CD4-positive, alpha-beta T cell (primary cell): ENCODE data around the gene ZFHX2. TPM values are rescaled to one million over a fixed set of nuclear protein-coding genes. Genes with fewer than 3 reads are reported as not detected.

Source experiments
- ATAC-seq: fragments of 200-7000 bp; cut with Tn5 transposase; one replicate; pipeline ENCODE4 v1.10.0; 2022; ENCODE audit warnings: mild to moderate bottlenecking; ENCODE audit not compliant: poor library complexity
- CTCF ChIA-PET: fragments of 350-600 bp; sonication (Branson Sonifier 250); formaldehyde crosslinking; loops from one replicate; lab custom pipeline; 2021; ENCODE audit warnings: antibody characterized with exemption, inconsistent platforms; lab: Charles Lee
- POLR2A ChIA-PET: fragments of 350-600 bp; sonication (Branson Sonifier 250); formaldehyde crosslinking; loops from one replicate; lab custom pipeline; 2021; ENCODE audit warnings: antibody characterized with exemption, inconsistent platforms; lab: Charles Lee
- DNase-seq, 14 experiments: peaks; one replicate each; pipeline ENCODE4 v3.0.0-alpha.2; 2013 to 2020; ENCODE audit warnings: mixed read lengths in 2 of 14
- H3K27ac ChIP-seq, 2 donors: one replicate each; pipeline versions ENCODE4 v1.5.1 to v1.7.0; 2013; ENCODE audit warnings: low read length in 2 of 2, low read depth in 1 of 2, mild to moderate bottlenecking in 1 of 2
- H3K27me3 ChIP-seq, 2 experiments: 1 replicate in 1 of 2; 2 replicates in 1 of 2; pipeline versions ENCODE4 v1.6.1 to v1.7.0; 2013; ENCODE audit warnings: low read length in 2 of 2, control low read depth in 1 of 2, mild to moderate bottlenecking in 1 of 2, moderate library complexity in 1 of 2; ENCODE audit not compliant: insufficient read depth in 2 of 2, control insufficient read depth in 1 of 2
- H3K36me3 ChIP-seq: one replicate; pipeline ENCODE4 v1.6.1; 2013; ENCODE audit warnings: low read length, control low read depth; ENCODE audit not compliant: insufficient read depth
- H3K4me1 ChIP-seq: one replicate; pipeline ENCODE4 v1.6.1; 2013; ENCODE audit warnings: low read length, control low read depth; ENCODE audit not compliant: insufficient read depth
- H3K4me3 ChIP-seq: one replicate; pipeline ENCODE4 v1.5.1; 2013; ENCODE audit warnings: mild to moderate bottlenecking, low read length, moderate library complexity
- H3K9me3 ChIP-seq, 2 experiments: 1 replicate in 1 of 2; 2 replicates in 1 of 2; pipeline versions ENCODE4 v1.6.1 to v1.7.0; 2013; ENCODE audit warnings: low read length in 2 of 2, mild to moderate bottlenecking in 2 of 2, control low read depth in 1 of 2, moderate library complexity in 1 of 2; ENCODE audit not compliant: control insufficient read depth in 1 of 2, insufficient read depth in 1 of 2
- H3K27ac Mint-ChIP-seq: one replicate; pipeline ENCODE4 v1.8.0; 2020; ENCODE audit warnings: mixed read lengths
- H3K27me3 Mint-ChIP-seq: one replicate; pipeline ENCODE4 v1.8.0; 2021; ENCODE audit warnings: mixed read lengths
- H3K36me3 Mint-ChIP-seq: one replicate; pipeline ENCODE4 v1.8.0; 2021; ENCODE audit warnings: low read depth, mixed read lengths
- H3K4me1 Mint-ChIP-seq: one replicate; pipeline ENCODE4 v1.8.0; 2021; ENCODE audit warnings: low read depth, mixed read lengths
- H3K4me3 Mint-ChIP-seq: one replicate; pipeline ENCODE4 v1.8.0; 2020; ENCODE audit warnings: mild to moderate bottlenecking, mixed read lengths
- H3K9me3 Mint-ChIP-seq: one replicate; pipeline ENCODE4 v1.8.0; 2020; ENCODE audit warnings: mixed read lengths
- CTCF ChIP-seq: fragments of 200-600 bp; IDR thresholded peaks from one replicate; pipeline ENCODE4 v1.8.0; 2022; ENCODE audit warnings: antibody characterized with exemption, mild to moderate bottlenecking
- intact Hi-C, 2 experiments: fragments of 100-400 bp; cut with DNase I in 1 of 2; cut with micrococcal nuclease in 1 of 2; formaldehyde crosslinking; loops; one replicate each; pipeline versions ENCODE4 v1.15.1 to v1.9.0; 2023 to 2025; cut with DNase I, micrococcal nuclease
- total RNA-seq, 174 experiments: library from RNA in 2 of 174; stranded (reverse) in 2 of 174; gene quantifications; one replicate each; pipeline ENCODE4 v1.2.3 and lab custom pipeline; 2021 to 2026

Gene ZFHX2
- total RNA-seq, 2 experiments from 2014 or later: 0.19 to 0.22 TPM

- Histone ChIP-seq H3K27me3 (no peaks in the 10 kb centered on the region), H3K4me1 (peaks cover 4% of the 10 kb centered on the region), H3K9me3 (no peaks in the 10 kb centered on the region), H3K36me3 (no peaks in the 10 kb centered on the region), H3K27ac (no peak overlapping the region), H3K4me3 (no peak overlapping the region)
- H3K4me3 Mint-ChIP-seq: no peak overlapping the region
- peaks cover 5% of the 10 kb centered on the region for H3K27me3 Mint-ChIP-seq
- TF ChIP-seq CTCF: no peak
- H3K9me3 Mint-ChIP-seq: no peaks in the 10 kb centered on the region
- DNase-seq (no peak), ATAC-seq (no peak)
- H3K4me1 Mint-ChIP-seq: no peaks in the 10 kb centered on the region
- H3K27ac Mint-ChIP-seq: no peak overlapping the region
- intact Hi-C loops: no loop called here
- POLR2A ChIA-PET: interaction anchor here (0.8 to 1.0 kb wide), 2 partner anchors 58 to 248 kb away, joined by 3 to 5 read pairs; no protein-coding TSS in a partner anchor
- CTCF ChIA-PET: interaction anchor here (1.6 kb wide), 1 partner anchor 58 kb away, joined by 3 read pairs; no protein-coding TSS in a partner anchor
- no peaks in the 10 kb centered on the region for H3K36me3 Mint-ChIP-seq
Observed at GRCh38 chr14:23536494-23536893, 15.1 kb downstream of the ZFHX2 start.

GRCh38 chr14:23535943-23536342, 15.6 kb downstream of the ZFHX2 start:
- H3K27ac ChIP-seq: no peak overlapping the region
- ChIA-PET POLR2A (interaction anchor here (0.8 kb wide), 1 partner anchor 248 kb away, joined by 5 read pairs; no protein-coding TSS in a partner anchor), CTCF (interaction anchor here (1.6 kb wide), 1 partner anchor 57 kb away, joined by 3 read pairs; no protein-coding TSS in a partner anchor)
- Mint-ChIP-seq H3K4me1 (peaks cover 3% of the 10 kb centered on the region), H3K36me3 (no peaks in the 10 kb centered on the region), H3K9me3 (no peaks in the 10 kb centered on the region), H3K4me3 (no peak overlapping the region), H3K27ac (no peak overlapping the region), H3K27me3 (peaks cover 5% of the 10 kb centered on the region)
- no peaks in the 10 kb centered on the region for H3K36me3 ChIP-seq
- intact Hi-C loops: no loop called here
- DNase-seq: no peak
- H3K4me3 ChIP-seq: no peak overlapping the region
- H3K27me3 ChIP-seq: no peaks in the 10 kb centered on the region
- peaks cover 4% of the 10 kb centered on the region for H3K4me1 ChIP-seq
- ATAC-seq: no peak
- no peak for TF ChIP-seq CTCF
- H3K9me3 ChIP-seq: no peaks in the 10 kb centered on the region

- TF ChIP-seq CTCF: no peak
- H3K36me3 Mint-ChIP-seq: no peaks in the 10 kb centered on the region
- Histone ChIP-seq H3K27me3 (no peaks in the 10 kb centered on the region), H3K9me3 (no peaks in the 10 kb centered on the region), H3K36me3 (no peaks in the 10 kb centered on the region), H3K4me3 (no peak overlapping the region), H3K4me1 (no peaks in the 10 kb centered on the region), H3K27ac (no peak overlapping the region)
- H3K27me3 Mint-ChIP-seq: no peaks in the 10 kb centered on the region
- DNase-seq (no peak), ATAC-seq (no peak)
- intact Hi-C loops: no loop called here
- peaks cover 10% of the 10 kb centered on the region for H3K4me1 Mint-ChIP-seq
- no peak overlapping the region for H3K4me3 Mint-ChIP-seq
- CTCF ChIA-PET: no interaction called here
- POLR2A ChIA-PET: no interaction called here
- no peaks in the 10 kb centered on the region for H3K9me3 Mint-ChIP-seq
- H3K27ac Mint-ChIP-seq: no peak overlapping the region
Observed at GRCh38 chr14:23533652-23534435, 17.7 kb downstream of the ZFHX2 start.
